ENCODE data around the gene FLT3.
"Not testable (repeated sequence)": the region's sequence is repeated elsewhere in the genome, so short reads cannot be mapped to it uniquely, and the experiment has no call there.

The FLT3 gene

GRCh38 chr13:27965343-27965739 lies 135.0 kb downstream of the FLT3 start:
- no peak for TF ChIP-seq EZH2phosphoT487 (IDR thresholded peaks at IDR 0.05; ENCODE audit: low read depth)
- no peak for TF ChIP-seq CTCF (IDR thresholded peaks at IDR 0.05; ENCODE audit: low read depth, low read length)
- Histone ChIP-seq H2AFZ (ENCODE audit: low read depth, low read length) (no peak overlapping the region), H3K79me2 (ENCODE audit: low read length) (no peaks in the 10 kb centered on the region), H3K27me3 (ENCODE audit: low read depth, low read length) (no peaks in the 10 kb centered on the region), H3K4me1 (ENCODE audit: low read length) (no peaks in the 10 kb centered on the region), H3K36me3 (replicated peaks; ENCODE audit: low read depth, low read length) (no peaks in the 10 kb centered on the region), H3K4me2 (ENCODE audit: low read length) (no peak overlapping the region), H3K9me3 (ENCODE audit: insufficient read depth, low read length) (no peaks in the 10 kb centered on the region), H3K27ac (ENCODE audit: low read length) (no peak overlapping the region), H3K4me3 (ENCODE audit: low read length) (no peak overlapping the region), H4K20me1 (ENCODE audit: insufficient read depth, low read length) (no peaks in the 10 kb centered on the region), H3K9ac (ENCODE audit: low read length) (no peak overlapping the region)

DNA sequence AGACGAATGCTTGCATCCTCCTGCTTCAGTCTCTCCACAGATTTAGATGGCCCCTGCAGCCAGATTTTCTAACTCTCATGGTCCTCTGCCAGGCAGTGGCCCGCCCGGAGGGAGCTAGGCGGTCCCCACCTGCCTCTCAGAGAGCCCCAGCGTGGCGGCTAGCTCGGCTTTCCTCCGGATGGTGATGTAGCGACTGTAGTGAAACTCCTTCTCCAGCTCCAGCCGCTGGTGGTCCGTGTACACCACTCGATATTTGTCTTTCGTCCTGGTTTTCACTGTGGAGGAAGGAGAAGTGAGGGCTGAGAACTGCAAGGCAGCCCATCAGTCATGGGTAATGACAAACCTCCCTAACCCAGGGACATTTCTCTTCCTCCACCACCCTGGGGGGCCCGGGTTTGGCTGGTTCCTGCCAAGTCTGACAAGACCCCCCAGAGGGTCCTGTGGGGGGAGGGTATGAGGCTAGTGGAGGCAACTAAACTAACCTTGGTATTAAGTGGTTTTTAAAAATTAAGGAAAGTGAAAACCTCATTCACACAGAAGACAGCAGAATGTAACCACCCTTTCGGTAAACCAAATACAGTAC lies 135.5 kb downstream of the FLT3 start:
- no peaks in the 10 kb centered on the region for H3K79me2 ChIP-seq (ENCODE audit: low read length)
- no peaks in the 10 kb centered on the region for H4K20me1 ChIP-seq (ENCODE audit: insufficient read depth, low read length)
- no peak overlapping the region for H3K4me3 ChIP-seq (ENCODE audit: low read length)
- TF ChIP-seq EZH2phosphoT487 (IDR thresholded peaks at IDR 0.05; ENCODE audit: low read depth) (no peak), CTCF (IDR thresholded peaks at IDR 0.05; ENCODE audit: low read depth, low read length) (no peak)
- no peak overlapping the region for H3K27ac ChIP-seq (ENCODE audit: low read length)
- no peak overlapping the region for H3K9ac ChIP-seq (ENCODE audit: low read length)
- no peaks in the 10 kb centered on the region for H3K36me3 ChIP-seq (replicated peaks; ENCODE audit: low read depth, low read length)
- H3K4me1 ChIP-seq (ENCODE audit: low read length): no peaks in the 10 kb centered on the region
- no peaks in the 10 kb centered on the region for H3K27me3 ChIP-seq (ENCODE audit: low read depth, low read length)
- H3K9me3 ChIP-seq (ENCODE audit: insufficient read depth, low read length): no peaks in the 10 kb centered on the region
- no peak overlapping the region for H2AFZ ChIP-seq (ENCODE audit: low read depth, low read length)
- no peak overlapping the region for H3K4me2 ChIP-seq (ENCODE audit: low read length)

GRCh38 chr13:27964206-27964605 lies 136.2 kb downstream of the FLT3 start:
- H3K79me2 ChIP-seq (ENCODE audit: low read length); H3K27ac ChIP-seq (ENCODE audit: low read length); H4K20me1 ChIP-seq (ENCODE audit: insufficient read depth, low read length); H3K4me1 ChIP-seq (ENCODE audit: low read length); H2AFZ ChIP-seq (ENCODE audit: low read depth, low read length); H3K36me3 ChIP-seq (replicated peaks; ENCODE audit: low read depth, low read length); H3K9ac ChIP-seq (ENCODE audit: low read length); H3K4me2 ChIP-seq (ENCODE audit: low read length); H3K9me3 ChIP-seq (ENCODE audit: insufficient read depth, low read length); H3K27me3 ChIP-seq (ENCODE audit: low read depth, low read length); H3K4me3 ChIP-seq (ENCODE audit: low read length): not testable (repeated sequence)

- Histone ChIP-seq H3K4me1 (ENCODE audit: low read length) (no peaks in the 10 kb centered on the region), H3K27me3 (ENCODE audit: low read depth, low read length) (no peaks in the 10 kb centered on the region)
Measured at GRCh38 chr13:27963491-27963890, 136.9 kb downstream of the FLT3 start.

More at GRCh38 chr13:27963491-27963890, 136.9 kb downstream of the FLT3 start:
- Histone ChIP-seq H3K4me2 (ENCODE audit: low read length) (no peak overlapping the region), H3K4me3 (ENCODE audit: low read length) (no peak overlapping the region), H3K9ac (ENCODE audit: low read length) (no peak overlapping the region), H3K27ac (ENCODE audit: low read length) (no peak overlapping the region), H3K9me3 (ENCODE audit: insufficient read depth, low read length) (no peaks in the 10 kb centered on the region), H4K20me1 (ENCODE audit: insufficient read depth, low read length) (no peaks in the 10 kb centered on the region), H3K36me3 (replicated peaks; ENCODE audit: low read depth, low read length) (no peaks in the 10 kb centered on the region), H3K79me2 (ENCODE audit: low read length) (no peaks in the 10 kb centered on the region), H2AFZ (ENCODE audit: low read depth, low read length) (no peak overlapping the region)
- TF ChIP-seq CTCF (IDR thresholded peaks at IDR 0.05; ENCODE audit: low read depth, low read length) (no peak), EZH2phosphoT487 (IDR thresholded peaks at IDR 0.05; ENCODE audit: low read depth) (no peak)

Data from OCI-LY3 (cell line).